ENCODE data around the gene GPR12. TPM values are rescaled to one million over a fixed set of nuclear protein-coding genes. Genes with fewer than 3 reads are reported as not detected.

Gene GPR12
- total and polyA plus RNA-seq, 2 experiments from 2014 or later = 0.13 TPM; not detected in 1

DNA sequence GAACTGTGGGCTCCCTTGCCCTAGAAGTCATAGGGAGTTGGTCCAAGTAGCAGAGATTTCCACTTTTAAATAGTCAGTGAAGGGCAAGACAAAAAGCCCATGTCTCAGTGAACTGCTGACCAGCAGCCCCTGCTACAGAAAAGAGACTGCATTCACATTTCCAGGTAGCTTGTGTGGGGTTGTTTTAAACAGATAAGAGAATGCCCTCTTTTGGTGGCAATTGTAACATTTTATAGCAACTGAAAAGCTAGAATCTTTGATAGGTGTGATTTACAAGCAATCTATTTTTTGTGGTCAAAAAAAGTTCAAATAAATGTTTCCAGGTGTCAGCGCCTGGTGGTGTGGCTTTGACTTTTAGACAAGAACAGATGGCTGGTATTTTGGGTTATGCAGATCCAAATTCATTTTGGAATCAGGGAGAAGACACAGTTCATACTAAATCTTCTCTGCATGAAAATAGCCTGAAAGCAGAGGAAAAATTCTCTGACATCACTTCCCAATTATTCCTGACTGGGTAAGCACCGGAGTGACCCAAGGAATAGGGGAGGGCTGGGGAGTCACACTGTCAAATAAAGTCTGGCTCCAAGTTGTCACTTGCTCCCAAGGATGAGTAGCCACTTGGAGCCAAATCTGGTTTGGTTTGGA lies 26.2 kb upstream of the GPR12 start (continued):
- TF ChIP-seq, protein P1, sequence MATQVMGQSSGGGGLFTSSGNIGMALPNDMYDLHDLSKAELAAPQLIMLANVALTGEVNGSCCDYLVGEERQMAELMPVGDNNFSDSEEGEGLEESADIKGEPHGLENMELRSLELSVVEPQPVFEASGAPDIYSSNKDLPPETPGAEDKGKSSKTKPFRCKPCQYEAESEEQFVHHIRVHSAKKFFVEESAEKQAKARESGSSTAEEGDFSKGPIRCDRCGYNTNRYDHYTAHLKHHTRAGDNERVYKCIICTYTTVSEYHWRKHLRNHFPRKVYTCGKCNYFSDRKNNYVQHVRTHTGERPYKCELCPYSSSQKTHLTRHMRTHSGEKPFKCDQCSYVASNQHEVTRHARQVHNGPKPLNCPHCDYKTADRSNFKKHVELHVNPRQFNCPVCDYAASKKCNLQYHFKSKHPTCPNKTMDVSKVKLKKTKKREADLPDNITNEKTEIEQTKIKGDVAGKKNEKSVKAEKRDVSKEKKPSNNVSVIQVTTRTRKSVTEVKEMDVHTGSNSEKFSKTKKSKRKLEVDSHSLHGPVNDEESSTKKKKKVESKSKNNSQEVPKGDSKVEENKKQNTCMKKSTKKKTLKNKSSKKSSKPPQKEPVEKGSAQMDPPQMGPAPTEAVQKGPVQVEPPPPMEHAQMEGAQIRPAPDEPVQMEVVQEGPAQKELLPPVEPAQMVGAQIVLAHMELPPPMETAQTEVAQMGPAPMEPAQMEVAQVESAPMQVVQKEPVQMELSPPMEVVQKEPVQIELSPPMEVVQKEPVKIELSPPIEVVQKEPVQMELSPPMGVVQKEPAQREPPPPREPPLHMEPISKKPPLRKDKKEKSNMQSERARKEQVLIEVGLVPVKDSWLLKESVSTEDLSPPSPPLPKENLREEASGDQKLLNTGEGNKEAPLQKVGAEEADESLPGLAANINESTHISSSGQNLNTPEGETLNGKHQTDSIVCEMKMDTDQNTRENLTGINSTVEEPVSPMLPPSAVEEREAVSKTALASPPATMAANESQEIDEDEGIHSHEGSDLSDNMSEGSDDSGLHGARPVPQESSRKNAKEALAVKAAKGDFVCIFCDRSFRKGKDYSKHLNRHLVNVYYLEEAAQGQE (IDR thresholded peaks at IDR 0.05; ENCODE audit: unreplicated experiment) = no peak

DNA sequence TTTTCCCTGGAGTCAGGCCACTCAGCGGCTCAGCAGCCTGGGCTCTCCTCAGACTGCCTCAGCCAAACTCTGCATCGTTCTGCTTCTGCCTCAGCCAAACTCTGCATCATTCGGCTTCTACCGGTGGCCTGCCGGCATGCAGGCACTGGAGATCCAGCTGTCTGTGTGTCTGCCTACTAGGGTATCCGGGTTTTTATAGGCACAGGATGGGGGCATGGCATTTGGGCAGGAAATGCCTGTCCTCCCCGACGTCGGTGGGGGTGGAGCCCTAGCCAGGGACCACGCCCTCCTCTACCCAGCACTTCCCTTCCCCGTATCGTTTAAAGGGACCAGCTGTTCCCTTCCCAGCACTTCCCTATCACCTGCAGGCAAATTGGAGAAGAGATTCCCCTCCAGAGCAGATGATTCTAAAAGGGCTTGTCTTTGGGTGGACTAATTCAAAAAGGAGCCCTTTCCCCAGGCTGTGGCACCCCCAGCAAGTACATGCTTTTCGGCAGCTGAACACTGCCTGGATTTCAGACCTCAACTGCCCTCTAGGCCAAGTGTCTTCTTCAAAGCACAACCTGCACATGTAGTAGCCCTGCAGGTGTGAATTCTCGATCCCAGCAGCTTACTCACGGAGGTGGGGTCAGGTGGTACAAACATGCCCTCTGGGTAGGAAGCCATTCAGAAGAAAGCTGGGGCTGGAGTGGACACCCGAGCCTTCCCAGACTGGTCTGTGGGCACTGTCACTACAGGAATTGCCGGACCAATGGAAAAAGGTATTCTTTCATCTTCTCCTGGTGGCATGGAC lies 25.4 kb upstream of the GPR12 start:
- Histone ChIP-seq H4K20me1 (replicated peaks; ENCODE audit: insufficient read depth) (no peaks in the 10 kb centered on the region), H3F3A (replicated peaks; ENCODE audit: low read depth) (no peaks in the 10 kb centered on the region), H3K4me2 (peak overlapping the region; percentile 92), H3K36me3 (ENCODE audit: insufficient read depth) (no peaks in the 10 kb centered on the region), H3K4me3 (peak overlapping the region; percentile 72), H3K79me2 (replicated peaks; ENCODE audit: insufficient read depth) (no peaks in the 10 kb centered on the region), H3K27ac (ENCODE audit: low read depth) (no peak overlapping the region), H3K27me3 (ENCODE audit: insufficient read depth) (no peaks in the 10 kb centered on the region; the same call in 1 of the 2 replicates), H3K9me2 (ENCODE audit: insufficient read depth) (no peaks in the 10 kb centered on the region), H2AFZ (peak overlapping the region; percentile 94), H3K4me1 (ENCODE audit: insufficient read depth) (peaks cover 9% of the 10 kb centered on the region; the same call in 1 of the 2 replicates)
- peak; percentile 79 for DNase-seq (ENCODE audit: low spot score)
- no peak for TF ChIP-seq STAT1 (IDR thresholded peaks at IDR 0.05; ENCODE audit: unreplicated experiment)
- TF ChIP-seq, protein P2, sequence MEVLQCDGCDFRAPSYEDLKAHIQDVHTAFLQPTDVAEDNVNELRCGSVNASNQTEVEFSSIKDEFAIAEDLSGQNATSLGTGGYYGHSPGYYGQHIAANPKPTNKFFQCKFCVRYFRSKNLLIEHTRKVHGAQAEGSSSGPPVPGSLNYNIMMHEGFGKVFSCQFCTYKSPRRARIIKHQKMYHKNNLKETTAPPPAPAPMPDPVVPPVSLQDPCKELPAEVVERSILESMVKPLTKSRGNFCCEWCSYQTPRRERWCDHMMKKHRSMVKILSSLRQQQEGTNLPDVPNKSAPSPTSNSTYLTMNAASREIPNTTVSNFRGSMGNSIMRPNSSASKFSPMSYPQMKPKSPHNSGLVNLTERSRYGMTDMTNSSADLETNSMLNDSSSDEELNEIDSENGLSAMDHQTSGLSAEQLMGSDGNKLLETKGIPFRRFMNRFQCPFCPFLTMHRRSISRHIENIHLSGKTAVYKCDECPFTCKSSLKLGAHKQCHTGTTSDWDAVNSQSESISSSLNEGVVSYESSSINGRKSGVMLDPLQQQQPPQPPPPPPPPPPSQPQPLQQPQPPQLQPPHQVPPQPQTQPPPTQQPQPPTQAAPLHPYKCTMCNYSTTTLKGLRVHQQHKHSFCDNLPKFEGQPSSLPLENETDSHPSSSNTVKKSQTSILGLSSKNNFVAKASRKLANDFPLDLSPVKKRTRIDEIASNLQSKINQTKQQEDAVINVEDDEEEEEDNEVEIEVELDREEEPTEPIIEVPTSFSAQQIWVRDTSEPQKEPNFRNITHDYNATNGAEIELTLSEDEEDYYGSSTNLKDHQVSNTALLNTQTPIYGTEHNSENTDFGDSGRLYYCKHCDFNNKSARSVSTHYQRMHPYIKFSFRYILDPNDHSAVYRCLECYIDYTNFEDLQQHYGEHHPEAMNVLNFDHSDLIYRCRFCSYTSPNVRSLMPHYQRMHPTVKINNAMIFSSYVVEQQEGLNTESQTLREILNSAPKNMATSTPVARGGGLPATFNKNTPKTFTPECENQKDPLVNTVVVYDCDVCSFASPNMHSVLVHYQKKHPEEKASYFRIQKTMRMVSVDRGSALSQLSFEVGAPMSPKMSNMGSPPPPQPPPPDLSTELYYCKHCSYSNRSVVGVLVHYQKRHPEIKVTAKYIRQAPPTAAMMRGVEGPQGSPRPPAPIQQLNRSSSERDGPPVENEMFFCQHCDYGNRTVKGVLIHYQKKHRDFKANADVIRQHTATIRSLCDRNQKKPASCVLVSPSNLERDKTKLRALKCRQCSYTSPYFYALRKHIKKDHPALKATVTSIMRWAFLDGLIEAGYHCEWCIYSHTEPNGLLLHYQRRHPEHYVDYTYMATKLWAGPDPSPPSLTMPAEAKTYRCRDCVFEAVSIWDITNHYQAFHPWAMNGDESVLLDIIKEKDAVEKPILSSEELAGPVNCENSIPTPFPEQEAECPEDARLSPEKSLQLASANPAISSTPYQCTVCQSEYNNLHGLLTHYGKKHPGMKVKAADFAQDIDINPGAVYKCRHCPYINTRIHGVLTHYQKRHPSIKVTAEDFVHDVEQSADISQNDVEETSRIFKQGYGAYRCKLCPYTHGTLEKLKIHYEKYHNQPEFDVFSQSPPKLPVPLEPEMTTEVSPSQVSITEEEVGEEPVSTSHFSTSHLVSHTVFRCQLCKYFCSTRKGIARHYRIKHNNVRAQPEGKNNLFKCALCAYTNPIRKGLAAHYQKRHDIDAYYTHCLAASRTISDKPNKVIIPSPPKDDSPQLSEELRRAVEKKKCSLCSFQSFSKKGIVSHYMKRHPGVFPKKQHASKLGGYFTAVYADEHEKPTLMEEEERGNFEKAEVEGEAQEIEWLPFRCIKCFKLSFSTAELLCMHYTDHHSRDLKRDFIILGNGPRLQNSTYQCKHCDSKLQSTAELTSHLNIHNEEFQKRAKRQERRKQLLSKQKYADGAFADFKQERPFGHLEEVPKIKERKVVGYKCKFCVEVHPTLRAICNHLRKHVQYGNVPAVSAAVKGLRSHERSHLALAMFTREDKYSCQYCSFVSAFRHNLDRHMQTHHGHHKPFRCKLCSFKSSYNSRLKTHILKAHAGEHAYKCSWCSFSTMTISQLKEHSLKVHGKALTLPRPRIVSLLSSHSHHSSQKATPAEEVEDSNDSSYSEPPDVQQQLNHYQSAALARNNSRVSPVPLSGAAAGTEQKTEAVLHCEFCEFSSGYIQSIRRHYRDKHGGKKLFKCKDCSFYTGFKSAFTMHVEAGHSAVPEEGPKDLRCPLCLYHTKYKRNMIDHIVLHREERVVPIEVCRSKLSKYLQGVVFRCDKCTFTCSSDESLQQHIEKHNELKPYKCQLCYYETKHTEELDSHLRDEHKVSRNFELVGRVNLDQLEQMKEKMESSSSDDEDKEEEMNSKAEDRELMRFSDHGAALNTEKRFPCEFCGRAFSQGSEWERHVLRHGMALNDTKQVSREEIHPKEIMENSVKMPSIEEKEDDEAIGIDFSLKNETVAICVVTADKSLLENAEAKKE (CRISPR knock-in tag; IDR thresholded peaks at IDR 0.05) = no peak
- TF ChIP-seq NANOG (IDR thresholded peaks at IDR 0.05; ENCODE audit: borderline replicate concordance) = no peak
- peak; percentile 62 for TF ChIP-seq POLR2AphosphoS5 (IDR thresholded peaks at IDR 0.05; ENCODE audit: low read depth)
- TF ChIP-seq, protein P1 (IDR thresholded peaks at IDR 0.05; ENCODE audit: unreplicated experiment) = no peak
- peak; percentile 25; the same call in 1 of the 2 replicates for TF ChIP-seq CREB1 (CRISPR knock-in tag; IDR thresholded peaks at IDR 0.05; ENCODE audit: low read depth)
- peak; percentile 61; the same call in 1 of the 2 replicates for TF ChIP-seq ZNF114 (CRISPR knock-in tag; IDR thresholded peaks at IDR 0.05)
- ATAC-seq = peak; percentile 85
- peaks cover 4% of the 10 kb centered on the region for H3K27me3 Mint-ChIP-seq (ENCODE audit: insufficient read depth, low read depth, poor library complexity)
- H3K36me3 Mint-ChIP-seq (ENCODE audit: low read depth) = peaks cover 4% of the 10 kb centered on the region; the same call in 2 of the 3 replicates
- H3K9me3 Mint-ChIP-seq = peaks cover 2% of the 10 kb centered on the region; the same call in 2 of the 3 replicates
- H3K27ac Mint-ChIP-seq = no peak overlapping the region
- peak overlapping the region; percentile 78 for H3K4me3 Mint-ChIP-seq
- H3K4me1 Mint-ChIP-seq = peaks cover 18% of the 10 kb centered on the region

Measured in GM23338 (cell line).